Nephron progenitor cell (in vitro differentiated cells): Measurements from ENCODE around the gene MCM6.
A peak's percentile ranks its signal among the peaks of the same experiment; 100 is the strongest.

Source experiments
- DNase-seq: peaks from one replicate; pipeline ENCODE4 v3.0.0; 2021
- H3K27ac Mint-ChIP-seq: 2 replicates; pipeline ENCODE4 v1.8.0; 2021; ENCODE audit warnings: mild to moderate bottlenecking, moderate library complexity, mixed read lengths
- H3K27me3 Mint-ChIP-seq: 2 replicates; pipeline ENCODE4 v1.8.0; 2021; ENCODE audit warnings: mild to moderate bottlenecking, low read depth, mixed read lengths; ENCODE audit not compliant: poor library complexity
- H3K36me3 Mint-ChIP-seq: 2 replicates; pipeline ENCODE4 v1.8.0; 2021; ENCODE audit warnings: low read depth, mixed read lengths
- H3K4me1 Mint-ChIP-seq: 2 replicates; pipeline ENCODE4 v1.8.0; 2021; ENCODE audit warnings: mixed read lengths
- H3K4me3 Mint-ChIP-seq: 2 replicates; pipeline ENCODE4 v1.8.0; 2021; ENCODE audit warnings: mild to moderate bottlenecking, moderate library complexity, mixed read lengths
- H3K9me3 Mint-ChIP-seq: 2 replicates; pipeline ENCODE4 v1.8.0; 2021; ENCODE audit warnings: mild to moderate bottlenecking, moderate library complexity, mixed read lengths
- CTCF ChIP-seq: fragments of 200-600 bp; sonication (generic); IDR thresholded peaks from 2 replicates; pipeline ENCODE4 v1.5.0; 2021; ENCODE audit warnings: antibody characterized with exemption

Gene MCM6

GRCh38 chr2:135836596-135837270 lies 39.5 kb downstream of the MCM6 start, which contains the start of gene LCT:
LCT (minus strand) TSS chr2:135837184; CDS start chr2:135837169, 15 bp downstream.
- Mint-ChIP-seq H3K4me1 (peaks cover 30% of the 10 kb centered on the region), H3K36me3 (peaks cover 22% of the 10 kb centered on the region), H3K27ac (no peak within 1 kb of the TSS), H3K4me3 (no peak within 1 kb of the TSS), H3K9me3 (peaks cover 8% of the 10 kb centered on the region), H3K27me3 (peaks cover 3% of the 10 kb centered on the region)
- no peak for DNase-seq
- TF ChIP-seq CTCF = no peak

GRCh38 chr2:135832891-135833290 lies 43.4 kb downstream of the MCM6 start:
- H3K4me3 Mint-ChIP-seq = no peak overlapping the region
- H3K4me1 Mint-ChIP-seq = peaks cover 28% of the 10 kb centered on the region
- TF ChIP-seq CTCF = no peak
- peak overlapping the region; percentile 68 for H3K27ac Mint-ChIP-seq
- peaks cover 3% of the 10 kb centered on the region for H3K27me3 Mint-ChIP-seq
- H3K9me3 Mint-ChIP-seq = peaks cover 8% of the 10 kb centered on the region
- H3K36me3 Mint-ChIP-seq = peaks cover 4% of the 10 kb centered on the region
- no peak for DNase-seq

GRCh38 chr2:135831180-135831812 lies 44.9 kb downstream of the MCM6 start:
- H3K27ac Mint-ChIP-seq = peak overlapping the region; percentile 41
- no peak for DNase-seq
- peaks cover 8% of the 10 kb centered on the region for H3K9me3 Mint-ChIP-seq
- TF ChIP-seq CTCF = no peak
- peaks cover under 1% of the 10 kb centered on the region for H3K36me3 Mint-ChIP-seq
- H3K4me1 Mint-ChIP-seq = peaks cover 25% of the 10 kb centered on the region
- no peak overlapping the region for H3K4me3 Mint-ChIP-seq
- H3K27me3 Mint-ChIP-seq = peaks cover 3% of the 10 kb centered on the region

- H3K9me3 Mint-ChIP-seq = peaks cover 8% of the 10 kb centered on the region
- DNase-seq = no peak
- H3K4me3 Mint-ChIP-seq = no peak overlapping the region
- no peaks in the 10 kb centered on the region for H3K36me3 Mint-ChIP-seq
- peaks cover 3% of the 10 kb centered on the region for H3K27me3 Mint-ChIP-seq
- peaks cover 24% of the 10 kb centered on the region for H3K4me1 Mint-ChIP-seq
- TF ChIP-seq CTCF = no peak
- no peak overlapping the region for H3K27ac Mint-ChIP-seq
These were observed 46.7 kb downstream of the MCM6 start for GRCh38 chr2:135829378-135830135.

GRCh38 chr2:135826544-135826943 lies 49.7 kb downstream of the MCM6 start:
- Mint-ChIP-seq H3K36me3 (no peaks in the 10 kb centered on the region), H3K27ac (no peak overlapping the region), H3K4me3 (no peak overlapping the region), H3K9me3 (peaks cover 13% of the 10 kb centered on the region), H3K4me1 (peaks cover 18% of the 10 kb centered on the region), H3K27me3 (no peaks in the 10 kb centered on the region)
- no peak for TF ChIP-seq CTCF
- no peak for DNase-seq
